Measurements from ENCODE around the gene TMOD2.
A peak's percentile ranks its signal among the peaks of the same experiment; 100 is the strongest.

TMOD2 gene

GRCh38 chr15:51829376-51830275 lies 78.2 kb downstream of the TMOD2 start, which contains the start of gene TMOD3:
Gene TMOD3 (plus strand): TSS chr15:51829653. CDS start chr15:51862885, 33,232 bp downstream.
- H3K4me3 Mint-ChIP-seq, result peak within 1 kb of the TSS; percentile 97
- H3K27ac Mint-ChIP-seq, result peak within 1 kb of the TSS; percentile 95
- peaks cover 29% of the 10 kb centered on the region for H3K36me3 Mint-ChIP-seq (ENCODE audit: low read depth)
- no peaks in the 10 kb centered on the region for H3K27me3 Mint-ChIP-seq
- peaks cover 36% of the 10 kb centered on the region for H3K4me1 Mint-ChIP-seq (ENCODE audit: low read depth)
- H3K9me3 Mint-ChIP-seq, result no peaks in the 10 kb centered on the region
- intact Hi-C loops (cut with micrococcal nuclease), result loop anchor here (5.0 kb wide), 1 partner anchor 33 kb away; no protein-coding TSS in a partner anchor

GRCh38 chr15:51830276-51830806 lies 78.9 kb downstream of the TMOD2 start:
- Mint-ChIP-seq H3K36me3 (ENCODE audit: low read depth) (peaks cover 34% of the 10 kb centered on the region), H3K4me3 (peak overlapping the region; percentile 97), H3K4me1 (ENCODE audit: low read depth) (peaks cover 43% of the 10 kb centered on the region), H3K27me3 (no peaks in the 10 kb centered on the region), H3K27ac (peak overlapping the region; percentile 95), H3K9me3 (no peaks in the 10 kb centered on the region)
- intact Hi-C loops (cut with micrococcal nuclease), result no loop called here

GRCh38 chr15:51833772-51834171 lies 82.4 kb downstream of the TMOD2 start:
- H3K36me3 Mint-ChIP-seq (ENCODE audit: low read depth), result peaks cover 39% of the 10 kb centered on the region
- H3K27me3 Mint-ChIP-seq, result no peaks in the 10 kb centered on the region
- H3K9me3 Mint-ChIP-seq, result no peaks in the 10 kb centered on the region
- peaks cover 77% of the 10 kb centered on the region for H3K4me1 Mint-ChIP-seq (ENCODE audit: low read depth)
- H3K27ac Mint-ChIP-seq, result no peak overlapping the region
- intact Hi-C loops (cut with micrococcal nuclease), result no loop called here
- H3K4me3 Mint-ChIP-seq, result no peak overlapping the region

- Mint-ChIP-seq H3K27ac (peak overlapping the region; percentile 70), H3K9me3 (no peaks in the 10 kb centered on the region), H3K4me1 (ENCODE audit: low read depth) (peaks cover 94% of the 10 kb centered on the region), H3K4me3 (peak overlapping the region; percentile 60), H3K36me3 (ENCODE audit: low read depth) (peaks cover 13% of the 10 kb centered on the region), H3K27me3 (no peaks in the 10 kb centered on the region)
- intact Hi-C loops (cut with micrococcal nuclease), result no loop called here
These were observed 86.4 kb downstream of the TMOD2 start for GRCh38 chr15:51837792-51838251.

- Mint-ChIP-seq H3K4me1 (ENCODE audit: low read depth) (peaks cover 97% of the 10 kb centered on the region), H3K27ac (peak overlapping the region; percentile 70), H3K9me3 (no peaks in the 10 kb centered on the region), H3K36me3 (ENCODE audit: low read depth) (peaks cover 16% of the 10 kb centered on the region), H3K27me3 (no peaks in the 10 kb centered on the region), H3K4me3 (peak overlapping the region; percentile 60)
- intact Hi-C loops (cut with micrococcal nuclease), result no loop called here
These were observed 86.9 kb downstream of the TMOD2 start for GRCh38 chr15:51838270-51838669.

GRCh38 chr15:51840692-51841091 lies 89.3 kb downstream of the TMOD2 start:
- H3K4me3 Mint-ChIP-seq, result no peak overlapping the region
- peaks cover 13% of the 10 kb centered on the region for H3K36me3 Mint-ChIP-seq (ENCODE audit: low read depth)
- H3K9me3 Mint-ChIP-seq, result no peaks in the 10 kb centered on the region
- peak overlapping the region; percentile 82 for H3K27ac Mint-ChIP-seq
- H3K4me1 Mint-ChIP-seq (ENCODE audit: low read depth), result peaks cover 87% of the 10 kb centered on the region
- no peaks in the 10 kb centered on the region for H3K27me3 Mint-ChIP-seq
- intact Hi-C loops (cut with micrococcal nuclease), result no loop called here

- Mint-ChIP-seq H3K27ac (peak overlapping the region; percentile 82), H3K9me3 (no peaks in the 10 kb centered on the region), H3K4me1 (ENCODE audit: low read depth) (peaks cover 84% of the 10 kb centered on the region), H3K4me3 (peak overlapping the region; percentile 59), H3K36me3 (ENCODE audit: low read depth) (peaks cover 11% of the 10 kb centered on the region), H3K27me3 (no peaks in the 10 kb centered on the region)
- intact Hi-C loops (cut with micrococcal nuclease), result no loop called here
These were observed 90.1 kb downstream of the TMOD2 start for GRCh38 chr15:51841406-51842040.

- Mint-ChIP-seq H3K36me3 (ENCODE audit: low read depth) (peaks cover 11% of the 10 kb centered on the region), H3K27me3 (no peaks in the 10 kb centered on the region), H3K27ac (peak overlapping the region; percentile 82), H3K4me3 (no peak overlapping the region), H3K9me3 (no peaks in the 10 kb centered on the region), H3K4me1 (ENCODE audit: low read depth) (peaks cover 83% of the 10 kb centered on the region)
- intact Hi-C loops (cut with micrococcal nuclease), result no loop called here
These were observed 90.9 kb downstream of the TMOD2 start for GRCh38 chr15:51842265-51842664.

- no peaks in the 10 kb centered on the region for H3K27me3 Mint-ChIP-seq
- intact Hi-C loops (cut with micrococcal nuclease), result no loop called here
- H3K36me3 Mint-ChIP-seq (ENCODE audit: low read depth), result peaks cover 11% of the 10 kb centered on the region
- H3K4me1 Mint-ChIP-seq (ENCODE audit: low read depth), result peaks cover 74% of the 10 kb centered on the region
- H3K27ac Mint-ChIP-seq, result peak overlapping the region; percentile 82
- H3K4me3 Mint-ChIP-seq, result no peak overlapping the region
- no peaks in the 10 kb centered on the region for H3K9me3 Mint-ChIP-seq
These were observed 91.7 kb downstream of the TMOD2 start for GRCh38 chr15:51842852-51843737.

GRCh38 chr15:51844747-51845426 lies 93.5 kb downstream of the TMOD2 start:
- no peaks in the 10 kb centered on the region for H3K27me3 Mint-ChIP-seq
- H3K4me3 Mint-ChIP-seq, result no peak overlapping the region
- H3K4me1 Mint-ChIP-seq (ENCODE audit: low read depth), result peaks cover 72% of the 10 kb centered on the region
- H3K9me3 Mint-ChIP-seq, result no peaks in the 10 kb centered on the region
- peak overlapping the region; percentile 79 for H3K27ac Mint-ChIP-seq
- intact Hi-C loops (cut with micrococcal nuclease), result no loop called here
- peaks cover 22% of the 10 kb centered on the region for H3K36me3 Mint-ChIP-seq (ENCODE audit: low read depth)

GRCh38 chr15:51846066-51846462 lies 94.7 kb downstream of the TMOD2 start:
- Mint-ChIP-seq H3K27me3 (no peaks in the 10 kb centered on the region), H3K27ac (peak overlapping the region; percentile 79), H3K4me1 (ENCODE audit: low read depth) (peaks cover 67% of the 10 kb centered on the region), H3K36me3 (ENCODE audit: low read depth) (peaks cover 30% of the 10 kb centered on the region), H3K4me3 (no peak overlapping the region), H3K9me3 (no peaks in the 10 kb centered on the region)
- intact Hi-C loops (cut with micrococcal nuclease), result no loop called here

- Mint-ChIP-seq H3K27me3 (no peaks in the 10 kb centered on the region), H3K4me3 (no peak overlapping the region), H3K27ac (peak overlapping the region; percentile 79), H3K9me3 (no peaks in the 10 kb centered on the region), H3K4me1 (ENCODE audit: low read depth) (peaks cover 64% of the 10 kb centered on the region), H3K36me3 (ENCODE audit: low read depth) (peaks cover 30% of the 10 kb centered on the region)
- intact Hi-C loops (cut with micrococcal nuclease), result no loop called here
These were observed 95.2 kb downstream of the TMOD2 start for GRCh38 chr15:51846463-51847230.

Measured in dendritic cell treated with granulocyte-macrophage colony-stimulating factor and Interleukin-4, amounts not matched to agents 40 ng/mL and 50 ng/mL, for 4 days (primary cell).